SK-N-SH treated with all-trans-retinoic acid at 6 μM for 48 hours (cell line): ENCODE results near the gene MPG.

Experiments used
- CSDC2 ChIP-seq: fragments of 250-450 bp; sonication (Bioruptor Pico); IDR thresholded peaks from 2 replicates; pipeline ENCODE4 v1.5.0; 2020; ENCODE audit warnings: mild to moderate bottlenecking, moderate library complexity
- ESRRG ChIP-seq: fragments of 250-450 bp; sonication (Bioruptor Pico); IDR thresholded peaks from 2 replicates; pipeline ENCODE4 v1.6.1; 2021; ENCODE audit warnings: mild to moderate bottlenecking
- PATZ1 ChIP-seq: fragments of 250-450 bp; sonication (Bioruptor Pico); IDR thresholded peaks from 2 replicates; pipeline ENCODE4 v1.8.0; 2020; ENCODE audit warnings: mild to moderate bottlenecking, moderate library complexity, borderline replicate concordance
- POU6F1 ChIP-seq: fragments of 250-450 bp; sonication (Bioruptor Pico); IDR thresholded peaks from 2 replicates; pipeline ENCODE4 v1.8.0; 2021; ENCODE audit warnings: low read depth, mild to moderate bottlenecking, moderate library complexity, borderline replicate concordance
- RARB ChIP-seq: fragments of 250-450 bp; sonication (Bioruptor Pico); IDR thresholded peaks from 2 replicates; pipeline ENCODE4 v1.8.0; 2021; ENCODE audit warnings: mild to moderate bottlenecking, moderate library complexity
- ZFP3 ChIP-seq: fragments of 250-450 bp; sonication (Bioruptor Pico); IDR thresholded peaks from 2 replicates; pipeline ENCODE4 v1.5.0; 2020; ENCODE audit warnings: mild to moderate bottlenecking, moderate library complexity
- ZFP30 ChIP-seq: fragments of 450-650 bp; formaldehyde crosslinking; IDR thresholded peaks from 2 replicates; pipeline ENCODE4 v1.5.0; 2022; ENCODE audit warnings: mild to moderate bottlenecking, moderate library complexity
- ZNF8 ChIP-seq: fragments of 450-650 bp; formaldehyde crosslinking; IDR thresholded peaks from 2 replicates; pipeline ENCODE4 v1.5.0; 2020; ENCODE audit warnings: mild to moderate bottlenecking, moderate library complexity
- TF ChIP-seq, protein P1 (sequence below): fragments of 250-450 bp; sonication (Bioruptor Pico); IDR thresholded peaks from 2 replicates; pipeline ENCODE4 v1.5.1; 2020; ENCODE audit warnings: low read depth, mild to moderate bottlenecking, moderate library complexity

GRCh38 chr16:100989-101388, 23.0 kb downstream of the MPG start:
- TF ChIP-seq POU6F1 (CRISPR knock-in tag) (no peak), RARB (CRISPR knock-in tag) (no peak), PATZ1 (CRISPR knock-in tag) (no peak), ZFP3 (CRISPR knock-in tag) (no peak), CSDC2 (CRISPR knock-in tag) (no peak), ZFP30 (no peak), ZNF8 (CRISPR knock-in tag) (no peak), ESRRG (CRISPR knock-in tag) (no peak)
- TF ChIP-seq, protein P1, sequence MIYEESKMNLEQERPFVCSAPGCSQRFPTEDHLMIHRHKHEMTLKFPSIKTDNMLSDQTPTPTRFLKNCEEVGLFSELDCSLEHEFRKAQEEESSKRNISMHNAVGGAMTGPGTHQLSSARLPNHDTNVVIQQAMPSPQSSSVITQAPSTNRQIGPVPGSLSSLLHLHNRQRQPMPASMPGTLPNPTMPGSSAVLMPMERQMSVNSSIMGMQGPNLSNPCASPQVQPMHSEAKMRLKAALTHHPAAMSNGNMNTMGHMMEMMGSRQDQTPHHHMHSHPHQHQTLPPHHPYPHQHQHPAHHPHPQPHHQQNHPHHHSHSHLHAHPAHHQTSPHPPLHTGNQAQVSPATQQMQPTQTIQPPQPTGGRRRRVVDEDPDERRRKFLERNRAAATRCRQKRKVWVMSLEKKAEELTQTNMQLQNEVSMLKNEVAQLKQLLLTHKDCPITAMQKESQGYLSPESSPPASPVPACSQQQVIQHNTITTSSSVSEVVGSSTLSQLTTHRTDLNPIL (CRISPR knock-in tag), result no peak
